GM12864 (cell line): ENCODE measurements around the gene PRR14.

Experiments used
- DNase-seq: peaks from one replicate; pipeline ENCODE4 v3.0.0-alpha.2; 2011; ENCODE audit warnings: low read depth
- H3K4me3 ChIP-seq: 2 replicates; pipeline ENCODE4 v1.5.1; 2011; ENCODE audit warnings: mild to moderate bottlenecking, low read depth, low read length, control low read depth
- CTCF ChIP-seq: IDR thresholded peaks from 2 replicates; pipeline ENCODE4 v1.5.1; 2011; ENCODE audit warnings: low read depth, mild to moderate bottlenecking, moderate library complexity, low read length, control low read depth, inconsistent platforms; ENCODE audit errors: missing control alignments

Gene PRR14

GRCh38 chr16:30650369-30651123 is at the start of gene PRR14:
Gene PRR14 (plus strand): TSS chr16:30650960. CDS start chr16:30651646, 686 bp downstream.
- DNase-seq, result peak; percentile 98
- H3K4me3 ChIP-seq, result peak within 1 kb of the TSS; percentile 70
- no peak for TF ChIP-seq CTCF

GRCh38 chr16:30601966-30602365 is 48.8 kb upstream of the PRR14 start:
- no peak for TF ChIP-seq CTCF
- no peak for DNase-seq

GRCh38 chr16:30602616-30603277 is 48.0 kb upstream of the PRR14 start:
- no peak for TF ChIP-seq CTCF
- no peak overlapping the region for H3K4me3 ChIP-seq
- DNase-seq, result no peak

More at GRCh38 chr16:30601966-30602365, 48.8 kb upstream of the PRR14 start:
- no peak overlapping the region for H3K4me3 ChIP-seq

GRCh38 chr16:30603945-30604315 is 46.8 kb upstream of the PRR14 start:
- TF ChIP-seq CTCF, result no peak
- no peak for DNase-seq

GRCh38 chr16:30604316-30604947 is 46.3 kb upstream of the PRR14 start:
- TF ChIP-seq CTCF, result no peak
- no peak for DNase-seq
- H3K4me3 ChIP-seq, result no peak overlapping the region

More at GRCh38 chr16:30603945-30604315, 46.8 kb upstream of the PRR14 start:
- H3K4me3 ChIP-seq, result no peak overlapping the region

- H3K4me3 ChIP-seq, result no peak overlapping the region
- no peak for TF ChIP-seq CTCF
- DNase-seq, result no peak
These were observed 45.6 kb upstream of the PRR14 start for GRCh38 chr16:30605158-30605557.

- DNase-seq, result no peak
- TF ChIP-seq CTCF, result no peak
These were observed 44.8 kb upstream of the PRR14 start for GRCh38 chr16:30606004-30606403.

More at GRCh38 chr16:30606004-30606403, 44.8 kb upstream of the PRR14 start:
- no peak overlapping the region for H3K4me3 ChIP-seq
